K562 (cell line): ENCODE results near the gene LEMD3. TPM values are rescaled to one million over a fixed set of nuclear protein-coding genes. Genes with fewer than 3 reads are reported as not detected.

Source experiments
- DACH1 ChIP-seq: fragments of 450-650 bp; IDR thresholded peaks from 2 replicates; pipeline ENCODE4 v1.6.1; 2018; ENCODE audit not compliant: partially characterized antibody
- ESRRB ChIP-seq: fragments of 250-450 bp; sonication (Bioruptor Pico); IDR thresholded peaks from 2 replicates; pipeline ENCODE4 v1.5.0; 2020; ENCODE audit warnings: mild to moderate bottlenecking, moderate library complexity, borderline replicate concordance
- FOXP1 ChIP-seq: sonication (generic); formaldehyde crosslinking; IDR thresholded peaks from 2 replicates; pipeline ENCODE4 v1.8.0; 2022; ENCODE audit warnings: mild to moderate bottlenecking, missing genetic modification reagents
- FUS ChIP-seq: fragments of 200-400 bp; formaldehyde crosslinking; optimal IDR thresholded peaks from 2 replicates; pipeline ENCODE3; 2017; ENCODE audit warnings: low read depth, low read length
- HDAC2 ChIP-seq: fragments of 450-650 bp; IDR thresholded peaks from 2 replicates; pipeline ENCODE4 v1.6.1; 2016; ENCODE audit warnings: mild to moderate bottlenecking
- HMG20A ChIP-seq: fragments of 450-650 bp; formaldehyde crosslinking; conservative IDR thresholded peaks from 2 replicates; pipeline ENCODE4 v1.4.0; 2020; ENCODE audit warnings: mild to moderate bottlenecking, mixed read lengths
- HSF4 ChIP-seq: fragments of 250-450 bp; sonication (Bioruptor Pico); IDR thresholded peaks from 2 replicates; pipeline ENCODE4 v2.1.2; 2022; ENCODE audit warnings: mild to moderate bottlenecking, moderate library complexity, borderline replicate concordance
- MYC ChIP-seq, 2 experiments: fragments of 250-450 bp in 1 of 2; sonication (Bioruptor Pico) in 1 of 2; IDR thresholded peaks; 2 replicates each; pipeline versions ENCODE4 v1.5.1 to v1.6.1; 2012 to 2021; ENCODE audit warnings: low read depth in 2 of 2, borderline replicate concordance in 1 of 2, improper control_type of control experiment in 1 of 2, low read length in 1 of 2, mild to moderate bottlenecking in 1 of 2, moderate library complexity in 1 of 2
- TCF7 ChIP-seq: sonication (generic); IDR thresholded peaks from 2 replicates; pipeline ENCODE4 v1.6.1; 2016; ENCODE audit warnings: antibody characterized with exemption, borderline replicate concordance
- polyA plus RNA-seq, 8 experiments: library from polyadenylated mRNA; depleted of rRNA in 4 of 8; stranded (reverse) in 5 of 8; unstranded in 3 of 8; fragments of >200 nt; fragmentation: Nextera tagmentation in 2 of 8; fragmentation: Illumina TruSeq in 1 of 8; extraction: Ambion mirVana in 2 of 8; extraction: Trizol in 1 of 8; gene quantifications; 2 replicates each; pipeline versions ENCODE4 v1.2.1 to v1.2.3, GENCODE V29; 2011 to 2014; ENCODE audit warnings: inconsistent platforms in 1 of 8, missing spikeins in 1 of 8
- total RNA-seq, 7 experiments: library from RNA; depleted of rRNA in 6 of 7; stranded (reverse); fragments of >200 nt in 6 of 7; fragmentation: Illumina TruSeq in 2 of 7; extraction: Trizol in 2 of 7; gene quantifications; 2 replicates each; pipeline versions ENCODE4 v1.2.1 to v1.2.3, GENCODE V29; 2011 to 2021; ENCODE audit warnings: low replicate concordance in 1 of 7
- TF ChIP-seq, protein P1 (sequence below): sonication (generic); formaldehyde crosslinking; IDR thresholded peaks from 2 replicates; pipeline ENCODE4 v1.8.0; 2023; ENCODE audit warnings: mild to moderate bottlenecking, missing genetic modification reagents
- TF ChIP-seq, protein P2 (sequence below): sonication (generic); formaldehyde crosslinking; IDR thresholded peaks from 2 replicates; pipeline ENCODE4 v1.8.0; 2022; ENCODE audit warnings: mild to moderate bottlenecking, missing genetic modification reagents
- TF ChIP-seq, protein P3 (sequence below): conservative IDR thresholded peaks from 2 replicates; pipeline ENCODE4 v1.6.1; 2011; ENCODE audit warnings: low read depth, mild to moderate bottlenecking, low read length; ENCODE audit not compliant: control insufficient read depth
- TF ChIP-seq, protein P4 (sequence below): fragments of 250-450 bp; sonication (Bioruptor Pico); IDR thresholded peaks from 2 replicates; pipeline ENCODE4 v1.5.0; 2021; ENCODE audit warnings: mild to moderate bottlenecking, moderate library complexity
- TF ChIP-seq, protein P5 (sequence below): sonication (generic); formaldehyde crosslinking; IDR thresholded peaks from 2 replicates; pipeline ENCODE4 v1.8.1; 2023; ENCODE audit warnings: mild to moderate bottlenecking, missing genetic modification reagents

The LEMD3 gene
- total and polyA plus RNA-seq, 9 of the 15 experiments (the other 6 are each of a cell fraction or from before 2014, with no cell fraction given) = 6.8 to 37.4 (median 17.2) TPM

DNA sequence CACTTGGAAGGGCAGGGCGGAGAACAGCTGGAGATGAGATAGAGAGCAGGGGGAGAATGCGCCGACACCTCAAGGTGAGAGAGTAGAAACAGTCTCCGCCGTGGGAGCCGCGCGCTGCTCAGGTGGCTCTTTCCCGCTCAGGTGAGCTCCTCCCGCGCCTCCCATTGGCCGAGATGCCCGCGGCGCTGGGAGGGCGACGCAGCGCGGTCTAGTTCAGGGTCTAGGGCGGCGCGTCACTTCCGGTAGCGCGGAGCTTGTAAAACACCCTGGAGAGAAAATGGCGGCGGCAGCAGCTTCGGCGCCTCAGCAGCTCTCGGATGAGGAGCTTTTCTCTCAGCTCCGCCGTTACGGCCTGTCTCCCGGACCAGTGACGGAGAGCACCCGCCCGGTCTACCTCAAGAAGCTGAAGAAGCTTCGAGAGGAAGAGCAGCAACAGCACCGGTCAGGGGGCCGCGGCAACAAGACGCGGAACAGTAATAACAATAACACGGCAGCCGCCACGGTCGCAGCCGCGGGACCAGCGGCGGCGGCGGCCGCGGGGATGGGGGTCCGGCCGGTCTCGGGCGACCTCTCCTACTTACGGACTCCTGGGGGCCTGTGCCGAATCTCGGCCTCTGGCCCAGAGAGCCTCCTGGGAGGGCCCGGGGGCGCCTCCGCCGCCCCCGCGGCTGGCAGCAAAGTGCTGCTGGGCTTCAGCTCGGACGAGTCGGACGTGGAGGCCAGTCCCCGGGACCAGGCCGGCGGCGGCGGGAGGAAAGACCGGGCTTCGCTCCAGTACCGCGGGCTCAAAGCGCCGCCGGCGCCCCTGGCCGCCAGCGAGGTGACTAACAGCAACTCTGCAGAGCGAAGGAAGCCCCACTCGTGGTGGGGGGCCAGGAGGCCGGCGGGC lies at the start of gene LEMD3 (continued):
- TF ChIP-seq, protein P1, sequence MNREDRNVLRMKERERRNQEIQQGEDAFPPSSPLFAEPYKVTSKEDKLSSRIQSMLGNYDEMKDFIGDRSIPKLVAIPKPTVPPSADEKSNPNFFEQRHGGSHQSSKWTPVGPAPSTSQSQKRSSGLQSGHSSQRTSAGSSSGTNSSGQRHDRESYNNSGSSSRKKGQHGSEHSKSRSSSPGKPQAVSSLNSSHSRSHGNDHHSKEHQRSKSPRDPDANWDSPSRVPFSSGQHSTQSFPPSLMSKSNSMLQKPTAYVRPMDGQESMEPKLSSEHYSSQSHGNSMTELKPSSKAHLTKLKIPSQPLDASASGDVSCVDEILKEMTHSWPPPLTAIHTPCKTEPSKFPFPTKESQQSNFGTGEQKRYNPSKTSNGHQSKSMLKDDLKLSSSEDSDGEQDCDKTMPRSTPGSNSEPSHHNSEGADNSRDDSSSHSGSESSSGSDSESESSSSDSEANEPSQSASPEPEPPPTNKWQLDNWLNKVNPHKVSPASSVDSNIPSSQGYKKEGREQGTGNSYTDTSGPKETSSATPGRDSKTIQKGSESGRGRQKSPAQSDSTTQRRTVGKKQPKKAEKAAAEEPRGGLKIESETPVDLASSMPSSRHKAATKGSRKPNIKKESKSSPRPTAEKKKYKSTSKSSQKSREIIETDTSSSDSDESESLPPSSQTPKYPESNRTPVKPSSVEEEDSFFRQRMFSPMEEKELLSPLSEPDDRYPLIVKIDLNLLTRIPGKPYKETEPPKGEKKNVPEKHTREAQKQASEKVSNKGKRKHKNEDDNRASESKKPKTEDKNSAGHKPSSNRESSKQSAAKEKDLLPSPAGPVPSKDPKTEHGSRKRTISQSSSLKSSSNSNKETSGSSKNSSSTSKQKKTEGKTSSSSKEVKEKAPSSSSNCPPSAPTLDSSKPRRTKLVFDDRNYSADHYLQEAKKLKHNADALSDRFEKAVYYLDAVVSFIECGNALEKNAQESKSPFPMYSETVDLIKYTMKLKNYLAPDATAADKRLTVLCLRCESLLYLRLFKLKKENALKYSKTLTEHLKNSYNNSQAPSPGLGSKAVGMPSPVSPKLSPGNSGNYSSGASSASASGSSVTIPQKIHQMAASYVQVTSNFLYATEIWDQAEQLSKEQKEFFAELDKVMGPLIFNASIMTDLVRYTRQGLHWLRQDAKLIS (CRISPR knock-in tag) = peak; percentile 82; the same call in 1 of the 2 replicates
- peak; percentile 79 for TF ChIP-seq MYC (IDR thresholded peaks at IDR 0.05; ENCODE audit: low read depth, low read length)
- TF ChIP-seq MYC (CRISPR knock-in tag; IDR thresholded peaks at IDR 0.05; ENCODE audit: borderline replicate concordance, low read depth) = no peak
- TF ChIP-seq, protein P2, sequence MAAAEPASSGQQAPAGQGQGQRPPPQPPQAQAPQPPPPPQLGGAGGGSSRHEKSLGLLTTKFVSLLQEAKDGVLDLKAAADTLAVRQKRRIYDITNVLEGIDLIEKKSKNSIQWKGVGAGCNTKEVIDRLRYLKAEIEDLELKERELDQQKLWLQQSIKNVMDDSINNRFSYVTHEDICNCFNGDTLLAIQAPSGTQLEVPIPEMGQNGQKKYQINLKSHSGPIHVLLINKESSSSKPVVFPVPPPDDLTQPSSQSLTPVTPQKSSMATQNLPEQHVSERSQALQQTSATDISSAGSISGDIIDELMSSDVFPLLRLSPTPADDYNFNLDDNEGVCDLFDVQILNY (CRISPR knock-in tag) = 0 out of 2 replicates have a peak, but pooled peaks have one; percentile 52
- TF ChIP-seq, protein P3, sequence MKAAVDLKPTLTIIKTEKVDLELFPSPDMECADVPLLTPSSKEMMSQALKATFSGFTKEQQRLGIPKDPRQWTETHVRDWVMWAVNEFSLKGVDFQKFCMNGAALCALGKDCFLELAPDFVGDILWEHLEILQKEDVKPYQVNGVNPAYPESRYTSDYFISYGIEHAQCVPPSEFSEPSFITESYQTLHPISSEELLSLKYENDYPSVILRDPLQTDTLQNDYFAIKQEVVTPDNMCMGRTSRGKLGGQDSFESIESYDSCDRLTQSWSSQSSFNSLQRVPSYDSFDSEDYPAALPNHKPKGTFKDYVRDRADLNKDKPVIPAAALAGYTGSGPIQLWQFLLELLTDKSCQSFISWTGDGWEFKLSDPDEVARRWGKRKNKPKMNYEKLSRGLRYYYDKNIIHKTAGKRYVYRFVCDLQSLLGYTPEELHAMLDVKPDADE = peak; percentile 66; the same call in 1 of the 2 replicates
- TF ChIP-seq HDAC2 = peak; percentile 15; the same call in 1 of the 2 replicates
- no peak for TF ChIP-seq HMG20A
- TF ChIP-seq TCF7 = no peak
- TF ChIP-seq, protein P4, sequence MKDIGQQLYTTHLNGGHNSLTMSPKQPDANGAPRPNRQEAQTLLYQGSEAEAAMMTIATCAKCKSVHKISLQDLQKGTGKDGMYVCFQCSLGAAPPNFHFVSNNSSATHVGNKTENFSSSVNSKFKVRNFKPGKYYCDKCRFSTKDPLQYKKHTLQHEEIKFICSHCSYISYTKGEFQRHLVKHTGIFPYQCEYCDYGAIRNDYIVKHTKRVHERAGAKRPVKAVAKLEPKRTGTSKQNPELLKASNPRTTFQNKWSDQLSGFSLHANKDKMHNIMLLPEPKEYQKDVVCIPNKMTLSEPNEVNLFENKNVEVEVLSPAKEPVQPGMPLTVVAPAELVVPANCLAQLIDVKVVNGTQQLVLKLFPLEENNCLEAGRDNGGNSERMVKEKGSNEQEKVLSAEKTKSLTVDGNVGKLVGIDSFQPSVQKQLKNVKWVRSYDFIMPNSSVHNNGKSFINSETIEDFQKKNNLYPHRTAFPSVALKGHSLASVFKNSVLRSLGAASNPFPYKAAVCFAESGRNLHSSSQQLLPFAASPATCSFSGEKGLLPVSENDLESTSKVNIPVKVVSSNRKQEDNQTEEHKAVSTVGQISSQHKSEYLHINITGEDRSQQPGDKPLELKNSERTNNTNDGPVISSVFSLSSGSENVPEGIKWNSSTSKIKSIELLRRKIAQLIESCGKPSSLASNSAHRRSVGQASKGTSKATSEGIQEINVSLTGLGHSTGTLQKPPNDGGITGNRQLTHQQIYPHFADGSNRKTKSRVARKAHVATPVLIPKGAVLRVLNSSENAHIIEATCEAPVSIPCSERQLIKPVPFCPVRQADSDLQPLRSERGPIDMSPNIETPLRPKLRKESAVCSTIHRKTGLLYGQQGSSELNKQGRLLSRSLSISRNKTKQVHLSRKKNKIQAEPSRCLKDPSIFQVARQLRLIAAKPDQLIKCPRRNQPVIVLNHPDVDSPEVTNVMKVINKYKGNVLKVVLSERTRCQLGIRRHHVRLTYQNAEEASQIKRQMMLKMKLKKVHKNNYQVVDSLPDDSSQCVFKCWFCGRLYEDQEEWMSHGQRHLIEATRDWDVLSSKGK (CRISPR knock-in tag) = no peak
- TF ChIP-seq DACH1 = peak; percentile 29
- no peak for TF ChIP-seq HSF4 (CRISPR knock-in tag)
- TF ChIP-seq ESRRB = no peak
- TF ChIP-seq, protein P5, sequence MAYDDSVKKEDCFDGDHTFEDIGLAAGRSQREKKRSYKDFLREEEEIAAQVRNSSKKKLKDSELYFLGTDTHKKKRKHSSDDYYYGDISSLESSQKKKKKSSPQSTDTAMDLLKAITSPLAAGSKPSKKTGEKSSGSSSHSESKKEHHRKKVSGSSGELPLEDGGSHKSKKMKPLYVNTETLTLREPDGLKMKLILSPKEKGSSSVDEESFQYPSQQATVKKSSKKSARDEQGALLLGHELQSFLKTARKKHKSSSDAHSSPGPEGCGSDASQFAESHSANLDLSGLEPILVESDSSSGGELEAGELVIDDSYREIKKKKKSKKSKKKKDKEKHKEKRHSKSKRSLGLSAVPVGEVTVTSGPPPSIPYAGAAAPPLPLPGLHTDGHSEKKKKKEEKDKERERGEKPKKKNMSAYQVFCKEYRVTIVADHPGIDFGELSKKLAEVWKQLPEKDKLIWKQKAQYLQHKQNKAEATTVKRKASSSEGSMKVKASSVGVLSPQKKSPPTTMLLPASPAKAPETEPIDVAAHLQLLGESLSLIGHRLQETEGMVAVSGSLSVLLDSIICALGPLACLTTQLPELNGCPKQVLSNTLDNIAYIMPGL (CRISPR knock-in tag) = 0 out of 2 replicates have a peak, but pooled peaks have one; percentile 36
- TF ChIP-seq FUS = no peak
- TF ChIP-seq FOXP1 = peak; percentile 97
